ENCODE measurements around the gene FLYWCH2. TPM values are rescaled to one million over a fixed set of nuclear protein-coding genes. Genes with fewer than 3 reads are reported as not detected.

The FLYWCH2 gene
- total and polyA plus RNA-seq, 2 of the 8 experiments (the other 6 are each of a cell fraction or from before 2014, with no cell fraction given): 16.4 to 30.7 TPM

DNA sequence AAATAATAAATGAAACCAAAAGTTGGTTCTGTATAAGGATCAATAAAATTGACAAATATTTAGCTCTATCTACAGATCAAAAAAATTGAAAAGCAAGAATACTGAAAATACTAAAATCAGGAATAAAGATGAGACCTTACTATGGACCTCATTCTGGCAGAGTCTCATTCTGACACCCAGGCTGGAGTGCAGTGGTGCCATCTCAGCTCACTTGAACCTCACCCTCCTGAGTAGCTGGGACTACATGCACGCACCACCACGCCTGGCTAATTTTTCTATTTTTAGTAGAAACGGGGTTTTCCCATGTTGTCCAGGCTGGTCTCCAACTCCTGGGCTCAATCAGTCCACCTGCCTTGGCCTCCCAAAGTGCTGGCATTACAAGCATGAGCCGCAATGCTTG, 59.0 kb downstream of the FLYWCH2 start:
- DNase-seq (ENCODE audit: low read depth in 1 of 2, low spot score in 2 of 2): no peak
- Histone ChIP-seq H3K14ac (ENCODE audit: insufficient read length) (no peak overlapping the region), H2BK120ac (replicated peaks; ENCODE audit: low read depth, low read length) (no peak overlapping the region), H2BK12ac (ENCODE audit: low read depth, low read length) (no peak overlapping the region), H3K27ac (ENCODE audit: low read depth, low read length) (no peak overlapping the region), H3K23ac (ENCODE audit: insufficient read length) (no peak overlapping the region), H2AK5ac (ENCODE audit: low read depth, low read length) (no peak overlapping the region), H4K8ac (ENCODE audit: extremely low read depth, insufficient read depth, low read length) (no peak overlapping the region), H4K91ac (replicated peaks; ENCODE audit: insufficient read length, low read length) (no peak overlapping the region), H3K4ac (replicated peaks; ENCODE audit: insufficient read length, low read depth, low read length) (no peak overlapping the region), H3K79me1 (ENCODE audit: low read depth, low read length) (no peaks in the 10 kb centered on the region), H3K9ac (replicated peaks in 1 of 4; ENCODE audit: extremely low read depth in 1 of 4, low read depth in 3 of 4, low read length in 3 of 4) (no peak overlapping the region), H3K4me1 (replicated peaks in 1 of 4; ENCODE audit: control insufficient read depth in 3 of 4, insufficient read depth in 4 of 4, low read length in 3 of 4) (no peaks in the 10 kb centered on the region; a peak in 1 of 7 replicates), H3K4me2 (ENCODE audit: insufficient read depth in 1 of 2, low read depth in 2 of 2, low read length in 2 of 2) (no peak overlapping the region), H2BK5ac (ENCODE audit: low read depth, low read length) (no peak overlapping the region), H3K27me3 (replicated peaks in 1 of 4; ENCODE audit: control insufficient read depth in 3 of 4, extremely low read depth in 1 of 4, insufficient read depth in 3 of 4, low read length in 3 of 4) (no peaks in the 10 kb centered on the region), H2BK20ac (ENCODE audit: low read length) (no peak overlapping the region), H3K79me2 (ENCODE audit: control insufficient read depth in 1 of 2, insufficient read depth in 2 of 2, low read length in 2 of 2) (no peaks in the 10 kb centered on the region), H4K5ac (ENCODE audit: insufficient read length, low read depth, low read length) (no peak overlapping the region), H3K56ac (replicated peaks; ENCODE audit: insufficient read length, low read depth, low read length) (no peak overlapping the region), H2BK15ac (ENCODE audit: low read length) (no peak overlapping the region), H4K20me1 (replicated peaks in 1 of 2; ENCODE audit: control insufficient read depth in 1 of 2, insufficient read depth in 2 of 2, low read length in 2 of 2) (no peaks in the 10 kb centered on the region), H3K18ac (ENCODE audit: extremely low read depth, low read length) (no peak overlapping the region), H3K4me3 (ENCODE audit: extremely low read depth in 1 of 4, insufficient read depth in 2 of 4, low read depth in 3 of 4, low read length in 4 of 4) (no peak overlapping the region), H2AFZ (ENCODE audit: low read length) (no peak overlapping the region), H3K36me3 (ENCODE audit: control insufficient read depth in 2 of 4, insufficient read depth in 4 of 4, low read length in 3 of 4) (peaks cover 0 to 11% (median 5%) of the 10 kb centered on the region in 4 experiments; a peak in 4 of 8 replicates), H3K23me2 (ENCODE audit: low read depth, low read length) (no peaks in the 10 kb centered on the region), H3K9me3 (ENCODE audit: insufficient read depth in 2 of 2, low read depth in 1 of 2, low read length in 1 of 2) (no peaks in the 10 kb centered on the region)
- WGBS, 2 experiments (ENCODE audit: extremely low coverage in 1 of 2, insufficient coverage in 1 of 2, insufficient read length in 1 of 2, insufficient replicate concordance in 2 of 2, low coverage in 1 of 2, low lambda C conversion rate in 2 of 2, missing lambda C conversion rate in 1 of 2): 88% methylated on average over 4 of the region's 4 CpGs; no CpG with 5 or more reads in 1 of the 2 experiments
- no peak for FAIRE-seq
- ChIA-PET POLR2A (ENCODE audit: partially characterized antibody) (no interaction called here), CTCF (ENCODE audit: partially characterized antibody) (interaction anchor here (0.8 to 6.0 kb wide), 5 partner anchors 14 to 88 kb away, joined by 3 to 28 read pairs (median 4); no protein-coding TSS in a partner anchor)
- no peak for TF ChIP-seq JUND (IDR thresholded peaks at IDR 0.05; ENCODE audit: low read length)
- no peak for TF ChIP-seq POLR2AphosphoS5 (IDR thresholded peaks at IDR 0.05; ENCODE audit: low read depth, low read length)
- TF ChIP-seq, protein P1, sequence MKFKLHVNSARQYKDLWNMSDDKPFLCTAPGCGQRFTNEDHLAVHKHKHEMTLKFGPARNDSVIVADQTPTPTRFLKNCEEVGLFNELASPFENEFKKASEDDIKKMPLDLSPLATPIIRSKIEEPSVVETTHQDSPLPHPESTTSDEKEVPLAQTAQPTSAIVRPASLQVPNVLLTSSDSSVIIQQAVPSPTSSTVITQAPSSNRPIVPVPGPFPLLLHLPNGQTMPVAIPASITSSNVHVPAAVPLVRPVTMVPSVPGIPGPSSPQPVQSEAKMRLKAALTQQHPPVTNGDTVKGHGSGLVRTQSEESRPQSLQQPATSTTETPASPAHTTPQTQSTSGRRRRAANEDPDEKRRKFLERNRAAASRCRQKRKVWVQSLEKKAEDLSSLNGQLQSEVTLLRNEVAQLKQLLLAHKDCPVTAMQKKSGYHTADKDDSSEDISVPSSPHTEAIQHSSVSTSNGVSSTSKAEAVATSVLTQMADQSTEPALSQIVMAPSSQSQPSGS (IDR thresholded peaks at IDR 0.05; ENCODE audit: low read length): no peak
- no peak for TF ChIP-seq RBBP5 (IDR thresholded peaks at IDR 0.05; ENCODE audit: borderline replicate concordance, low read depth, low read length)
